Measurements from ENCODE around the gene FARS2.
A peak's percentile ranks its signal among the peaks of the same experiment; 100 is the strongest.

FARS2 gene

DNA sequence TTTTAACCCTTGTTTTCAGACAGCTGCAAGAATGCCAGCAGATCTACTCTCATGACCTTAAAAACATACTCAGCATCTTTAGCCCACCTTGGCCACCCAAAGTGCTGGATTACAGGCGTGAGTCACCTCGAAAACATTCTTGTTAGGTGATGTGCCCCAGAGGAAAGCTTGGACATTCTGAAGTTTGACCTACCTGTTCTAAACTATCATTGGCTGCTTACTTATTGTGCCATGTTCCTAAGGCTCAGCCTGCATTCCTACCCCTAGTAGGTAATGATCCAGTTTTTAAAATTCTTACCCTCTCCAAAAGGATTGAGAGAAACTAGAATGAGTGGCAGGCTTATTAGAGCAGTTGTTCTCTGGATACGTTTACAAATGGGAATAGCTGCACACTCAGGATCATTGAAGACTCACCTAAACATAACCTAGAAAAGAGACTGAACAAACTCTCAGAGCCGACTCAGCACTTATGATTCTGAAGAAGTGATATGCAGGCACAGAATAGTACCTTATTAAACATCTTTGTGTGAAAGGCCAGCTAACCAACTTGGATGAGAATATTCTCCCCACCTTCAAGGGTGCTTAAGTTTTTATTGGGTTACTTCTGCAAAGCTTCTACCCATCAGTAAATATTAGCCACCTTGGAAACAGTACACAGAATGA, 383.3 kb downstream of the FARS2 start:
- peaks cover 1% of the 10 kb centered on the region for H3K79me2 ChIP-seq (ENCODE audit: control insufficient read depth, insufficient read depth, low read length, poor library complexity)
- no peak overlapping the region for H3K23ac ChIP-seq (ENCODE audit: low read length)
- peaks cover 3% of the 10 kb centered on the region for H3K79me1 ChIP-seq (ENCODE audit: low read length)
- no peak overlapping the region for H3K4me3 ChIP-seq (ENCODE audit: low read depth, low read length)
- H3K27ac ChIP-seq (ENCODE audit: low read depth, low read length), result no peak overlapping the region
- H3K4me2 ChIP-seq (ENCODE audit: low read length), result no peak overlapping the region
- H3K36me3 ChIP-seq (ENCODE audit: control insufficient read depth in 1 of 2, insufficient read depth in 2 of 2, low read length in 2 of 2), result no peaks in the 10 kb centered on the region
- H3K9me3 ChIP-seq (ENCODE audit: insufficient read depth, low read depth, low read length), result peaks cover 7% of the 10 kb centered on the region
- H3K18ac ChIP-seq (ENCODE audit: low read length), result no peak overlapping the region
- no peak overlapping the region for H3K14ac ChIP-seq (ENCODE audit: low read length)
- H3K4me1 ChIP-seq (ENCODE audit: control insufficient read depth in 1 of 2, insufficient read depth in 2 of 2, low read length in 2 of 2), result peaks cover 2 to 6% of the 10 kb centered on the region in 2 experiments
- no CpG with 5 or more reads among the region's 4 CpGs for WGBS (ENCODE audit: extremely low coverage, insufficient coverage, insufficient read length)
- H4K91ac ChIP-seq (ENCODE audit: low read depth, low read length), result no peak overlapping the region
- no peak overlapping the region for H2BK120ac ChIP-seq (ENCODE audit: insufficient read depth, low read length, poor library complexity)
- H3K9ac ChIP-seq (ENCODE audit: low read length), result no peak overlapping the region
- no peak overlapping the region for H2AK5ac ChIP-seq (ENCODE audit: low read length)
- no peak overlapping the region for H2AFZ ChIP-seq (ENCODE audit: insufficient read depth, low read length, poor library complexity)
- no peak overlapping the region for H2BK12ac ChIP-seq (ENCODE audit: low read length)
- no peak overlapping the region for H4K8ac ChIP-seq (ENCODE audit: low read depth, low read length)
- no peak overlapping the region for H2BK5ac ChIP-seq (ENCODE audit: low read depth, low read length, poor library complexity)
- no peak overlapping the region for H3K4ac ChIP-seq (ENCODE audit: low read depth, low read length)
- DNase-seq, result peak in 1 of 2 donors; percentile 2
- H3K27me3 ChIP-seq (ENCODE audit: insufficient read depth, low read length), result no peaks in the 10 kb centered on the region
- H4K12ac ChIP-seq (ENCODE audit: low read depth, low read length), result no peak overlapping the region

DNA sequence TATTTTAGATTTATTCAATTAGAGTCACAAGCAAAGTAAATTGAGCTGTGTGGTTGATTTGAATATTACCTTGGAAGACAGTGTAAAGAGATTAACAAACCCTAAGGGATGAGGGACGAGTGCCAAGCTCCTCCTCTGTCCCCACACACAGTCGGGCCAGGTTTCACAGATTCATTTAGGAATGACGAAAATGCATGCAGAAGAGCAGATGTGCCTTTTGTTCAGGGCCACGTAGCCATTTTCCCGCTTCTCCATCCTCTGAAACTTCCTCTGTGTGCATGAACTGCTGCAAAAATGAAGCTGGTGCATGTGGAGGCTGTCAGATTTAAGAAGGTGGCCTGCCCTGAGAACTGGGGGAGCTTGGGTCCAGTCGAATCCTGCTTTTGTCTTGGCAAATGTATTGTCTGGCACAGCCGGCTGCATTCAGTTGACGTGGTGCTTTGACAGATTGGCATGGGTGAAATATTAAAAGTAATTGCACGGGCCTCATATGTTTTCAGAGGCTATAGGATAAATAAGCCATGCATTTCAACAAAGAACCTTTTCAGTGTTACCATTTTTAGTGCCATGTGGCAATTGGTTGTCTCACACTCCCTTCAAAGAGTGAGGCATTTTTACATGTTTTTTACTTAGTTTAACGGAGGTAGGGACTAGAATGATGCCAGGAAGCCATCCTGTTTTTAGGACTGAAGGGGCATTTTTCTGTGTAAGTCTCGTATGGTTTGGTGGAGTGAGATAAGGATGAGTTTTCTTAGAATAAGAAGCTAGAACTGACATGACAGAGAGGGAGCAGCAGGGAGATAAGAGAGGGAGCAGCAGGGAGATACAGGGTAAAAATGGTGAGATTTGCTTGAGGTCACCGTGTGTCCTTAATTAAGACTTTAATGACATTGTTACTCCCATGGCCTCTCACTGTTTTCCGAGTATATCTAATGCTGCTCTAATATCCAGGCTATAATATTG, 384.3 kb downstream of the FARS2 start:
- H2AFZ ChIP-seq (ENCODE audit: insufficient read depth, low read length, poor library complexity), result no peak overlapping the region
- H3K4me3 ChIP-seq (ENCODE audit: low read depth, low read length), result no peak overlapping the region
- no peak overlapping the region for H4K91ac ChIP-seq (ENCODE audit: low read depth, low read length)
- H3K36me3 ChIP-seq (ENCODE audit: control insufficient read depth in 1 of 2, insufficient read depth in 2 of 2, low read length in 2 of 2), result no peaks in the 10 kb centered on the region
- H2AK5ac ChIP-seq (ENCODE audit: low read length), result no peak overlapping the region
- no peak overlapping the region for H2BK12ac ChIP-seq (ENCODE audit: low read length)
- H3K27me3 ChIP-seq (ENCODE audit: insufficient read depth, low read length), result no peaks in the 10 kb centered on the region
- H3K9me3 ChIP-seq (ENCODE audit: insufficient read depth, low read depth, low read length), result peaks cover 3% of the 10 kb centered on the region
- H4K8ac ChIP-seq (ENCODE audit: low read depth, low read length), result no peak overlapping the region
- H3K27ac ChIP-seq (ENCODE audit: low read depth, low read length), result no peak overlapping the region
- H2BK5ac ChIP-seq (ENCODE audit: low read depth, low read length, poor library complexity), result no peak overlapping the region
- WGBS (ENCODE audit: extremely low coverage, insufficient coverage, insufficient read length), result no CpG with 5 or more reads among the region's 13 CpGs
- H3K79me1 ChIP-seq (ENCODE audit: low read length), result peaks cover 3% of the 10 kb centered on the region
- H3K9ac ChIP-seq (ENCODE audit: low read length), result no peak overlapping the region
- H2BK120ac ChIP-seq (ENCODE audit: insufficient read depth, low read length, poor library complexity), result no peak overlapping the region
- no peak overlapping the region for H3K4ac ChIP-seq (ENCODE audit: low read depth, low read length)
- H3K23ac ChIP-seq (ENCODE audit: low read length), result no peak overlapping the region
- peaks cover 1% of the 10 kb centered on the region for H3K79me2 ChIP-seq (ENCODE audit: control insufficient read depth, insufficient read depth, low read length, poor library complexity)
- H3K4me2 ChIP-seq (ENCODE audit: low read length), result no peak overlapping the region
- H3K14ac ChIP-seq (ENCODE audit: low read length), result no peak overlapping the region
- peaks cover 2 to 6% of the 10 kb centered on the region in 2 experiments for H3K4me1 ChIP-seq (ENCODE audit: control insufficient read depth in 1 of 2, insufficient read depth in 2 of 2, low read length in 2 of 2)
- H3K18ac ChIP-seq (ENCODE audit: low read length), result no peak overlapping the region
- H4K12ac ChIP-seq (ENCODE audit: low read depth, low read length), result no peak overlapping the region
- no peak for DNase-seq

DNA sequence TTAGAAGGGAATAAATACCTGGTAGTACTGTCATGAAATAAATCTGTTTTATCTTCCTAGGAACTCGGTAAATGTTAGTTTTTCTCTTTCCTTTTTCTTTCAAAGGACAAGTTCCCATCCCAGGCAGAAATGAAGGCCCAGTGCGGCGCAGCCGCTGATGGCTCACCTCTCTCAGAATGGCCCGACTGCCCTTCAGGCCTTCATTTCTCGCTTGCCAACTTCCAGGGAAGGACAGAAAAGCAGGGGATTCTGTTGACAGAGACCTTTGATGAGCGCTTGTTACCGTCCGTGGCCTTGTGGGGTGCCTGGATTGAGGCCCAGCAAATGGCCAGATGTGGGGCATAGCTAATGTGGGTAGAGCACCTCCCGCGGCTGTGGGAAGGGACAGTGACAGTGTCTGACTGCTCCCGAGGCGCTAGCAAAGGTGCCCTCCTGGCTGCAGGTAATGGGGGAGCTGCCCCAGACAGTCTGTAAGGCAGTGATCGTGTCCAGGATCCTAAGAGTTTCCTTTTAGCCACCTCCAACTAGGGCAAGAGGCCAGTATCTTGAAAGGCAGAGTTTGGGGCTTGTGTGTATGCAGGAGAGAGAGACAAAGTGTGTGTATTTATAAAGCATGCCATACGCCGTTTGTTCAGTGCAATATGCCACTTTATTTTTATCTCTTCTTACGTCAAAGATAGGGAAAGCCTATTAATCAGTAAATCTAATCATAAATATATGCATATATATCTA, 391.3 kb downstream of the FARS2 start:
- Histone ChIP-seq H4K91ac (ENCODE audit: low read depth, low read length) (no peak overlapping the region), H3K9me3 (ENCODE audit: insufficient read depth, low read depth, low read length) (no peaks in the 10 kb centered on the region), H4K12ac (ENCODE audit: low read depth, low read length) (no peak overlapping the region), H2BK5ac (ENCODE audit: low read depth, low read length, poor library complexity) (no peak overlapping the region), H3K79me2 (ENCODE audit: control insufficient read depth, insufficient read depth, low read length, poor library complexity) (no peaks in the 10 kb centered on the region), H3K18ac (ENCODE audit: low read length) (no peak overlapping the region), H3K4ac (ENCODE audit: low read depth, low read length) (no peak overlapping the region), H3K4me1 (ENCODE audit: control insufficient read depth in 1 of 2, insufficient read depth in 2 of 2, low read length in 2 of 2) (no peaks in the 10 kb centered on the region), H3K23ac (ENCODE audit: low read length) (no peak overlapping the region), H3K9ac (ENCODE audit: low read length) (peak overlapping the region; percentile 60), H4K8ac (ENCODE audit: low read depth, low read length) (no peak overlapping the region), H3K36me3 (ENCODE audit: control insufficient read depth in 1 of 2, insufficient read depth in 2 of 2, low read length in 2 of 2) (no peaks in the 10 kb centered on the region), H3K4me2 (ENCODE audit: low read length) (no peak overlapping the region), H3K27ac (ENCODE audit: low read depth, low read length) (no peak overlapping the region), H2BK12ac (ENCODE audit: low read length) (no peak overlapping the region), H2AFZ (ENCODE audit: insufficient read depth, low read length, poor library complexity) (no peak overlapping the region), H2BK120ac (ENCODE audit: insufficient read depth, low read length, poor library complexity) (no peak overlapping the region), H3K27me3 (ENCODE audit: insufficient read depth, low read length) (no peaks in the 10 kb centered on the region), H3K79me1 (ENCODE audit: low read length) (no peaks in the 10 kb centered on the region), H2AK5ac (ENCODE audit: low read length) (no peak overlapping the region), H3K4me3 (ENCODE audit: low read depth, low read length) (no peak overlapping the region), H3K14ac (ENCODE audit: low read length) (no peak overlapping the region)
- DNase-seq, result no peak
- no CpG with 5 or more reads among the region's 17 CpGs for WGBS (ENCODE audit: extremely low coverage, insufficient coverage, insufficient read length)

DNA sequence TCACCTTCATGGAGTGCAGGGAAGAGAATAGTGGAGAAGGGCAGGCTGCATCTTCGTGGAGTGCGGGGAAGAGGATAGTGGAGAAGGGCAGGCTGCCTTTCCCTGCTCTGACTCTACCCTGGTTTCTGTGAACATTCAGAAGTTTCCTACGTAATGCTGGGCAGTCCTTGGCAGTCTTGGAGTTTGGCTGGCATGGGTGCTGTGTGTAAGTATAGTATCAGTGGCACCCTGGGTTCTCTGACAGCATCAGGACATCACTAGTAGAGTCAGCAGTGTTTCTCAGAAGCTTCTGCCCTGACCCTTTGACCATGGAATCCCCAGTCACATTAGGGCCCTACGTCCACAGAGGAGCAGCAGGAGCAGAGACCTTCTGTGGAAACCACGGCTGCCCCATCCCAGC, 392.5 kb downstream of the FARS2 start:
- Histone ChIP-seq H3K79me2 (ENCODE audit: control insufficient read depth, insufficient read depth, low read length, poor library complexity) (no peaks in the 10 kb centered on the region), H4K12ac (ENCODE audit: low read depth, low read length) (no peak overlapping the region), H3K9ac (ENCODE audit: low read length) (no peak overlapping the region), H2AFZ (ENCODE audit: insufficient read depth, low read length, poor library complexity) (no peak overlapping the region), H2AK5ac (ENCODE audit: low read length) (no peak overlapping the region), H3K23ac (ENCODE audit: low read length) (no peak overlapping the region), H3K18ac (ENCODE audit: low read length) (no peak overlapping the region), H3K4ac (ENCODE audit: low read depth, low read length) (no peak overlapping the region), H3K79me1 (ENCODE audit: low read length) (no peaks in the 10 kb centered on the region), H4K8ac (ENCODE audit: low read depth, low read length) (no peak overlapping the region), H3K27ac (ENCODE audit: low read depth, low read length) (no peak overlapping the region), H2BK120ac (ENCODE audit: insufficient read depth, low read length, poor library complexity) (no peak overlapping the region), H3K27me3 (ENCODE audit: insufficient read depth, low read length) (no peaks in the 10 kb centered on the region), H3K36me3 (ENCODE audit: control insufficient read depth in 1 of 2, insufficient read depth in 2 of 2, low read length in 2 of 2) (no peaks in the 10 kb centered on the region), H4K91ac (ENCODE audit: low read depth, low read length) (no peak overlapping the region), H3K4me1 (ENCODE audit: control insufficient read depth in 1 of 2, insufficient read depth in 2 of 2, low read length in 2 of 2) (no peaks in the 10 kb centered on the region), H3K9me3 (ENCODE audit: insufficient read depth, low read depth, low read length) (no peaks in the 10 kb centered on the region), H3K4me3 (ENCODE audit: low read depth, low read length) (no peak overlapping the region), H2BK5ac (ENCODE audit: low read depth, low read length, poor library complexity) (no peak overlapping the region), H3K14ac (ENCODE audit: low read length) (no peak overlapping the region), H2BK12ac (ENCODE audit: low read length) (no peak overlapping the region), H3K4me2 (ENCODE audit: low read length) (no peak overlapping the region)
- no peak for DNase-seq
- WGBS (ENCODE audit: extremely low coverage, insufficient coverage, insufficient read length), result no CpG with 5 or more reads among the region's 5 CpGs
